ENCODE results near the gene PRR23C. TPM values are rescaled to one million over a fixed set of nuclear protein-coding genes. Genes with fewer than 3 reads are reported as not detected.

PRR23C gene
- polyA plus RNA-seq, 2 of the 4 experiments (the other 2 are of a cell fraction): not detected

- Histone ChIP-seq H3K4me1 (no peaks in the 10 kb centered on the region), H3K4me2 (no peak overlapping the region), H3K9me3 (no peaks in the 10 kb centered on the region; the same call in none of the 3 replicates), H3K4me3 (no peak overlapping the region), H3K27ac (no peak overlapping the region)
- TF ChIP-seq CBX8 (IDR thresholded peaks at IDR 0.05): no peak
- TF ChIP-seq ZSCAN20 (CRISPR knock-in tag; IDR thresholded peaks at IDR 0.05): no peak
- no peak for ATAC-seq
- no peak for FAIRE-seq
- ChIA-PET CTCF (no interaction called here), POLR2A (no interaction called here)
- no peak for DNase-seq (ENCODE audit: low read depth in 1 of 2, low spot score in 1 of 2)
- WGBS (ENCODE audit: missing lambda C conversion rate): 24% methylated on average over 2 of the region's 2 CpGs
These were observed 29.9 kb upstream of the PRR23C start for GRCh38 chr3:139074565-139075115.

- ATAC-seq (no peak), FAIRE-seq (no peak), DNase-seq (ENCODE audit: low read depth in 1 of 2, low spot score in 1 of 2) (no peak)
- ChIA-PET CTCF (no interaction called here), POLR2A (no interaction called here)
- no peak for TF ChIP-seq RNF2 (IDR thresholded peaks at IDR 0.05; ENCODE audit: borderline replicate concordance, low read depth)
- no peak for TF ChIP-seq RAD21 (conservative IDR thresholded peaks at IDR 0.05 in 1 of 2, IDR thresholded peaks at IDR 0.05 in 1 of 2)
- TF ChIP-seq CBX8 (IDR thresholded peaks at IDR 0.05): no peak
- WGBS (ENCODE audit: missing lambda C conversion rate): 0% methylated on average over 1 of the region's 1 CpG
- H3K4me3 ChIP-seq: no peak overlapping the region
- no peak overlapping the region for H3K27ac ChIP-seq
- no peaks in the 10 kb centered on the region for H3K4me1 ChIP-seq
- H3K9me3 ChIP-seq: no peaks in the 10 kb centered on the region
- H3K4me2 ChIP-seq: no peak overlapping the region
These were observed 18.2 kb upstream of the PRR23C start for GRCh38 chr3:139062918-139063317.

- H3K27ac ChIP-seq: no peak overlapping the region
- H3K9me3 ChIP-seq: peaks cover 8% of the 10 kb centered on the region; the same call in 2 of the 3 replicates
- whole genome bisulfite sequencing (ENCODE audit: missing lambda C conversion rate): 10% methylated on average over 2 of the region's 2 CpGs
- FAIRE-seq (no peak), DNase-seq (ENCODE audit: low read depth in 1 of 2, low spot score in 1 of 2) (no peak), ATAC-seq (no peak)
- no peak overlapping the region for H3K4me3 ChIP-seq
- H3K4me1 ChIP-seq: no peaks in the 10 kb centered on the region
- no peak overlapping the region for H3K4me2 ChIP-seq
- ChIA-PET CTCF (no interaction called here), POLR2A (no interaction called here)
- no peak for TF ChIP-seq RARB (CRISPR knock-in tag; IDR thresholded peaks at IDR 0.05)
- TF ChIP-seq PHF8 (IDR thresholded peaks at IDR 0.05; ENCODE audit: borderline replicate concordance, low read depth): no peak
- no peak for TF ChIP-seq CHD4 (IDR thresholded peaks at IDR 0.05; ENCODE audit: borderline replicate concordance)
- no peak for TF ChIP-seq REST (IDR thresholded peaks at IDR 0.05)
- TF ChIP-seq FOSL2 (IDR thresholded peaks at IDR 0.05): no peak
- TF ChIP-seq FOSL2 (CRISPR knock-in tag; IDR thresholded peaks at IDR 0.05): no peak
- TF ChIP-seq ATOH8 (CRISPR knock-in tag; IDR thresholded peaks at IDR 0.05; ENCODE audit: low read depth): no peak
- TF ChIP-seq POLR2AphosphoS2 (conservative IDR thresholded peaks at IDR 0.05; ENCODE audit: low read length): no peak
- TF ChIP-seq HOXB13 (CRISPR knock-in tag; IDR thresholded peaks at IDR 0.05; ENCODE audit: low read depth): no peak
- TF ChIP-seq JUN (IDR thresholded peaks at IDR 0.05): no peak
- TF ChIP-seq CHD2 (IDR thresholded peaks at IDR 0.05; ENCODE audit: low read length, partially characterized antibody): no peak
- no peak for TF ChIP-seq KDM1A (IDR thresholded peaks at IDR 0.05; ENCODE audit: low read depth)
- no peak for TF ChIP-seq HDAC2 (IDR thresholded peaks at IDR 0.05)
These were observed 8.3 kb upstream of the PRR23C start for GRCh38 chr3:139052802-139053600.

All from A549 (cell line).